GM23338 (cell line): ENCODE measurements around the gene AFF1. TPM values are rescaled to one million over a fixed set of nuclear protein-coding genes. Genes with fewer than 3 reads are reported as not detected.

Experiments used
- ATAC-seq: fragments of 200-7000 bp; cut with Tn5 transposase; 3 replicates; pipeline ENCODE4 v1.9.1; 2020
- DNase-seq: peaks from one replicate; pipeline ENCODE4 v3.0.0-alpha.2; 2015; ENCODE audit warnings: low spot score
- H2AFZ ChIP-seq: fragments of 200-600 bp; sonication (generic); 2 replicates; pipeline ENCODE4 v1.8.0; 2016; ENCODE audit warnings: antibody characterized with exemption, mild to moderate bottlenecking, moderate library complexity
- H3F3A ChIP-seq: fragments of 200-600 bp; sonication (generic); replicated peaks from 2 replicates; pipeline ENCODE4 v1.8.0; 2017; ENCODE audit warnings: antibody characterized with exemption, mixed run types, low read depth
- H3K27ac ChIP-seq: fragments of 200-600 bp; sonication (generic); 2 replicates; pipeline ENCODE4 v1.6.1; 2016; ENCODE audit warnings: low read depth
- H3K27me3 ChIP-seq: fragments of 200-600 bp; sonication (generic); 2 replicates; pipeline ENCODE4 v1.8.0; 2016; ENCODE audit warnings: mild to moderate bottlenecking, mixed run types, moderate library complexity; ENCODE audit not compliant: insufficient read depth
- H3K36me3 ChIP-seq: fragments of 200-600 bp; sonication (generic); 2 replicates; pipeline ENCODE4 v1.8.0; 2016; ENCODE audit warnings: mild to moderate bottlenecking; ENCODE audit not compliant: insufficient read depth
- H3K4me1 ChIP-seq: fragments of 200-600 bp; sonication (generic); 2 replicates; pipeline ENCODE4 v1.8.0; 2016; ENCODE audit warnings: mild to moderate bottlenecking, moderate library complexity; ENCODE audit not compliant: insufficient read depth
- H3K4me2 ChIP-seq: fragments of 200-600 bp; sonication (generic); 2 replicates; pipeline ENCODE4 v1.7.1; 2017; ENCODE audit warnings: mixed run types
- H3K4me3 ChIP-seq: fragments of 200-600 bp; sonication (generic); 2 replicates; pipeline ENCODE4 v1.6.1; 2016; ENCODE audit warnings: mixed run types
- H3K79me2 ChIP-seq: fragments of 200-600 bp; sonication (generic); replicated peaks from 2 replicates; pipeline ENCODE4 v1.8.0; 2017; ENCODE audit warnings: mild to moderate bottlenecking; ENCODE audit not compliant: insufficient read depth
- H3K9me2 ChIP-seq: fragments of 200-600 bp; sonication (generic); 2 replicates; pipeline ENCODE4 v1.8.0; 2017; ENCODE audit not compliant: insufficient read depth
- H4K20me1 ChIP-seq: fragments of 200-600 bp; sonication (generic); replicated peaks from 2 replicates; pipeline ENCODE4 v1.8.0; 2017; ENCODE audit warnings: mild to moderate bottlenecking; ENCODE audit not compliant: insufficient read depth
- H3K27ac Mint-ChIP-seq: 2 replicates; pipeline ENCODE4 v1.8.0; 2020; ENCODE audit warnings: inconsistent platforms, mild to moderate bottlenecking, moderate library complexity, mixed read lengths
- H3K27me3 Mint-ChIP-seq: 3 replicates; pipeline ENCODE4 v1.8.0; 2022; ENCODE audit warnings: low read depth, mild to moderate bottlenecking, moderate library complexity, mixed read lengths, inconsistent platforms; ENCODE audit not compliant: insufficient read depth, poor library complexity
- H3K36me3 Mint-ChIP-seq: 3 replicates; pipeline ENCODE4 v1.8.0; 2021; ENCODE audit warnings: low read depth, mild to moderate bottlenecking, inconsistent platforms, moderate library complexity, mixed read lengths
- H3K4me1 Mint-ChIP-seq: 3 replicates; pipeline ENCODE4 v1.8.0; 2020; ENCODE audit warnings: mild to moderate bottlenecking, inconsistent platforms, mixed read lengths
- H3K4me3 Mint-ChIP-seq: 3 replicates; pipeline ENCODE4 v1.8.0; 2021; ENCODE audit warnings: moderate library complexity, mild to moderate bottlenecking, inconsistent platforms, mixed read lengths
- H3K9me3 Mint-ChIP-seq: 3 replicates; pipeline ENCODE4 v1.8.0; 2020; ENCODE audit warnings: moderate library complexity, mild to moderate bottlenecking, inconsistent platforms, mixed read lengths
- CREB1 ChIP-seq: fragments of 250-450 bp; sonication (Bioruptor Pico); IDR thresholded peaks from 2 replicates; pipeline ENCODE4 v1.5.0; 2020; ENCODE audit warnings: low read depth, mild to moderate bottlenecking, moderate library complexity
- CTCF ChIP-seq, 2 experiments: fragments of 200-600 bp in 1 of 2; sonication (generic) in 1 of 2; conservative IDR thresholded peaks; 2 replicates each; pipeline versions ENCODE4 v1.5.1 to v1.6.1; 2016 to 2017; ENCODE audit warnings: antibody characterized with exemption in 2 of 2, low read depth in 2 of 2, mild to moderate bottlenecking in 2 of 2, moderate library complexity in 1 of 2
- ETS1 ChIP-seq: IDR thresholded peaks from 2 replicates; pipeline ENCODE4 v1.6.1; 2016; ENCODE audit warnings: antibody characterized with exemption
- EZH2 ChIP-seq: fragments of 200-600 bp; sonication (generic); IDR thresholded peaks from one replicate; pipeline ENCODE4 v1.8.0; 2017; ENCODE audit warnings: antibody characterized with exemption, mild to moderate bottlenecking, low read depth; ENCODE audit not compliant: unreplicated experiment
- EZH2phosphoT487 ChIP-seq: fragments of 200-600 bp; sonication (generic); IDR thresholded peaks from one replicate; pipeline ENCODE4 v1.8.1; 2018; ENCODE audit warnings: antibody characterized with exemption; ENCODE audit not compliant: unreplicated experiment
- JUNB ChIP-seq: IDR thresholded peaks from one replicate; pipeline ENCODE4 v1.6.1; 2016; ENCODE audit warnings: antibody characterized with exemption; ENCODE audit not compliant: unreplicated experiment
- POLR2AphosphoS5 ChIP-seq: IDR thresholded peaks from 2 replicates; pipeline ENCODE4 v1.6.1; 2016; ENCODE audit warnings: antibody characterized with exemption, low read depth
- REST ChIP-seq: IDR thresholded peaks from one replicate; pipeline ENCODE4 v1.6.1; 2018; ENCODE audit warnings: antibody characterized with exemption; ENCODE audit not compliant: unreplicated experiment
- STAT1 ChIP-seq: IDR thresholded peaks from one replicate; pipeline ENCODE4 v1.6.1; 2016; ENCODE audit warnings: antibody characterized with exemption; ENCODE audit not compliant: unreplicated experiment
- ZNF114 ChIP-seq: fragments of 250-450 bp; sonication (Bioruptor Pico); IDR thresholded peaks from 2 replicates; pipeline ENCODE4 v1.5.0; 2020; ENCODE audit warnings: mild to moderate bottlenecking, moderate library complexity
- ZNF462 ChIP-seq: fragments of 250-450 bp; sonication (Bioruptor Pico); IDR thresholded peaks from 2 replicates; pipeline ENCODE4 v1.5.0; 2020; ENCODE audit warnings: mild to moderate bottlenecking, moderate library complexity
- polyA plus RNA-seq: library from polyadenylated mRNA; unstranded; fragments of >200 nt; fragmentation: Nextera tagmentation; extraction: Ambion mirVana; gene quantifications from 2 replicates; pipeline ENCODE4 v1.2.1, GENCODE V29; 2016
- total RNA-seq: library from RNA; depleted of rRNA; stranded (reverse); fragments of >200 nt; shearing (Covaris generic); gene quantifications from 2 replicates; pipeline ENCODE4 v1.2.3, GENCODE V29; 2014

AFF1 gene
- total and polyA plus RNA-seq, 2 experiments from 2014 or later = 42.6 to 67.2 TPM

- no peak for TF ChIP-seq ETS1
- no peak for TF ChIP-seq ZNF114
- no peak for TF ChIP-seq CTCF (conservative IDR thresholded peaks at IDR 0.05; ENCODE audit: low read depth in 2 of 2)
- no peak for TF ChIP-seq EZH2
Measured at GRCh38 chr4:87100168-87100567, 165.4 kb downstream of the AFF1 start (continued).

- Mint-ChIP-seq H3K4me1 (peaks cover 33% of the 10 kb centered on the region), H3K27me3 (peaks cover 2% of the 10 kb centered on the region), H3K27ac (no peak overlapping the region), H3K36me3 (peaks cover 5% of the 10 kb centered on the region; the same call in 1 of the 3 replicates), H3K4me3 (no peak overlapping the region), H3K9me3 (no peaks in the 10 kb centered on the region)
- Histone ChIP-seq H3K9me2 (no peaks in the 10 kb centered on the region), H3K27me3 (no peaks in the 10 kb centered on the region), H3F3A (no peaks in the 10 kb centered on the region), H3K27ac (no peak overlapping the region), H2AFZ (no peak overlapping the region), H3K36me3 (0 out of 2 replicates have a peak, but pooled peaks cover 6% of the 10 kb centered on the region), H3K79me2 (peaks cover 4% of the 10 kb centered on the region; the same call in 1 of the 2 replicates), H3K4me2 (no peak overlapping the region), H3K4me3 (no peak overlapping the region), H4K20me1 (peaks cover 4% of the 10 kb centered on the region; the same call in 1 of the 2 replicates), H3K4me1 (peaks cover 21% of the 10 kb centered on the region)
- no peak for DNase-seq
- ATAC-seq = no peak
- TF ChIP-seq STAT1 (no peak), ZNF114 (no peak), EZH2 (no peak), ZNF462 (CRISPR knock-in tag) (no peak), REST (no peak), CREB1 (CRISPR knock-in tag) (no peak), EZH2phosphoT487 (no peak), POLR2AphosphoS5 (no peak), JUNB (no peak)
Measured at GRCh38 chr4:87101543-87102199, 166.9 kb downstream of the AFF1 start.
